ENCODE data around the gene TMEM243. TPM values are rescaled to one million over a fixed set of nuclear protein-coding genes. Genes with fewer than 3 reads are reported as not detected.

The TMEM243 gene
- total RNA-seq, 1 experiment from 2014 or later: 23.5 TPM

GRCh38 chr7:87223666-87224065 is 4.1 kb upstream of the TMEM243 start:
- TF ChIP-seq CTCF (conservative IDR thresholded peaks at IDR 0.05): no peak
- no peak overlapping the region for H2BK15ac ChIP-seq (ENCODE audit: low read depth, low read length)
- H3K79me1 ChIP-seq (ENCODE audit: insufficient read depth, low read depth, low read length, poor library complexity, severe bottlenecking): no peaks in the 10 kb centered on the region
- no peak overlapping the region for H2BK120ac ChIP-seq (ENCODE audit: low read depth, low read length, poor library complexity, severe bottlenecking)
- H2AFZ ChIP-seq (ENCODE audit: low read length): no peak overlapping the region
- no peak overlapping the region for H3K9ac ChIP-seq (ENCODE audit: extremely low read depth, insufficient read length, low read length)
- no peak overlapping the region for H3K56ac ChIP-seq (ENCODE audit: insufficient read length, low read depth, low read length)
- Mint-ChIP-seq H3K36me3 (ENCODE audit: insufficient read depth in 1 of 3, low read depth in 3 of 3) (peaks cover 0 to 2% (median 0%) of the 10 kb centered on the region in 3 experiments; a peak in 3 of 7 replicates), H3K9me3 (no peaks in the 10 kb centered on the region), H3K27ac (no peak overlapping the region), H3K27me3 (ENCODE audit: low read depth) (peaks cover 14% of the 10 kb centered on the region), H3K4me1 (peaks cover 11% of the 10 kb centered on the region in 2 experiments), H3K4me3 (no peak overlapping the region)
- no peak overlapping the region for H3K4me2 ChIP-seq (ENCODE audit: insufficient read depth, insufficient read length, low read length)
- no peak overlapping the region for H2AK5ac ChIP-seq (ENCODE audit: insufficient read length, low read length)
- H4K5ac ChIP-seq (ENCODE audit: insufficient read length, low read depth, low read length): no peak overlapping the region
- no CpG with 5 or more reads among the region's 1 CpG for WGBS (ENCODE audit: extremely low coverage, insufficient read length, low lambda C conversion rate)
- H3K4ac ChIP-seq (ENCODE audit: low read depth, low read length): no peak overlapping the region
- H4K91ac ChIP-seq (ENCODE audit: insufficient read length, low read depth, low read length): no peak overlapping the region
- H2BK5ac ChIP-seq (ENCODE audit: insufficient read length, low read length): no peak overlapping the region
- H4K8ac ChIP-seq (replicated peaks; ENCODE audit: insufficient read length, low read depth, low read length): no peak overlapping the region
- no peak overlapping the region for H3T11ph ChIP-seq (ENCODE audit: low read length)
- no peaks in the 10 kb centered on the region for H3K9me3 ChIP-seq (ENCODE audit: control insufficient read depth, low read depth, low read length)
- H3K23me2 ChIP-seq (ENCODE audit: insufficient read length, low read depth, low read length, poor library complexity, severe bottlenecking): peaks cover 17% of the 10 kb centered on the region
- peaks cover 3% of the 10 kb centered on the region; the same call in 1 of the 2 replicates for H3K79me2 ChIP-seq (ENCODE audit: insufficient read depth, low read length)
- H2BK12ac ChIP-seq (ENCODE audit: insufficient read length, low read depth, low read length): no peak overlapping the region
- no peak overlapping the region for H2BK20ac ChIP-seq (ENCODE audit: low read depth, low read length, poor library complexity, severe bottlenecking)
- H3K27ac ChIP-seq (ENCODE audit: insufficient read length, low read depth, low read length): no peak overlapping the region
- H3K4me1 ChIP-seq (ENCODE audit: insufficient read depth, low read length): 0 out of 2 replicates have a peak, but pooled peaks cover 2% of the 10 kb centered on the region
- no peak for DNase-seq
- no peak overlapping the region for H3K23ac ChIP-seq (ENCODE audit: insufficient read length, low read depth, low read length)
- H3K18ac ChIP-seq (ENCODE audit: insufficient read length, low read depth, low read length): no peak overlapping the region
- peaks cover 7% of the 10 kb centered on the region; the same call in 1 of the 2 replicates for H3K27me3 ChIP-seq (ENCODE audit: insufficient read depth, low read length)
- H3K14ac ChIP-seq (ENCODE audit: insufficient read depth, low read length): no peak overlapping the region
- no peaks in the 10 kb centered on the region for H4K20me1 ChIP-seq (ENCODE audit: control insufficient read depth, insufficient read depth, insufficient read length)
